Body of pancreas (tissue), 4 donors: ENCODE results near the gene MGAT4B.
A peak's percentile ranks its signal among the peaks of the same experiment; 100 is the strongest.

Source experiments
- POLR2A ChIP-seq, 3 donors: fragments of 450-650 bp; IDR thresholded peaks; one replicate each; pipeline ENCODE4 v1.6.1; 2016; ENCODE audit warnings: antibody characterized with exemption in 3 of 3, mild to moderate bottlenecking in 2 of 3
- TF ChIP-seq, protein P1 (sequence below), 7 experiments: fragments of 450-650 bp in 4 of 7; fragments of 200-600 bp in 3 of 7; sonication (generic) in 3 of 7; IDR thresholded peaks; one replicate each; pipeline ENCODE4 v1.5.1; 2016 to 2019; ENCODE audit warnings: antibody characterized with exemption in 7 of 7

DNA sequence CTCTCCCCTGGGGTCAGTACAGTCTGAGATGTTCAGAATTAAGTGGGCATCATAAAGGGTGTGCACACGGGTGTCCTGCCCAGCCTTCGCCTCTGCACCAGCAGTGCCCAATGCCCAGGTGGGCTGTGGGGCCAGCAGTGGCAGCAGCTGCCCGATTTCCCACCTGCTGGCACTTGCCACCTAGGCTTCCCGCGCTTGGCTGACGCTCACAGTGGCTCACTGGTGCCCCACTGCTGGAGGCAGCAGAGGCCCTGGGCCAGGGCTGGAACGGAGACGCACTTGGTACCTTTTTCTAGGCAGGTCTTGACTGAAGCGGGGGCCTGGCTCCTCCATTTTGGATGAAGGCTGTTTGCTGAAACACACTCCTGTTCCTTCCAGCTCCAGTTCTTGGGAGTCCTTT, 35.0 kb upstream of the MGAT4B start:
- TF ChIP-seq, protein P1, sequence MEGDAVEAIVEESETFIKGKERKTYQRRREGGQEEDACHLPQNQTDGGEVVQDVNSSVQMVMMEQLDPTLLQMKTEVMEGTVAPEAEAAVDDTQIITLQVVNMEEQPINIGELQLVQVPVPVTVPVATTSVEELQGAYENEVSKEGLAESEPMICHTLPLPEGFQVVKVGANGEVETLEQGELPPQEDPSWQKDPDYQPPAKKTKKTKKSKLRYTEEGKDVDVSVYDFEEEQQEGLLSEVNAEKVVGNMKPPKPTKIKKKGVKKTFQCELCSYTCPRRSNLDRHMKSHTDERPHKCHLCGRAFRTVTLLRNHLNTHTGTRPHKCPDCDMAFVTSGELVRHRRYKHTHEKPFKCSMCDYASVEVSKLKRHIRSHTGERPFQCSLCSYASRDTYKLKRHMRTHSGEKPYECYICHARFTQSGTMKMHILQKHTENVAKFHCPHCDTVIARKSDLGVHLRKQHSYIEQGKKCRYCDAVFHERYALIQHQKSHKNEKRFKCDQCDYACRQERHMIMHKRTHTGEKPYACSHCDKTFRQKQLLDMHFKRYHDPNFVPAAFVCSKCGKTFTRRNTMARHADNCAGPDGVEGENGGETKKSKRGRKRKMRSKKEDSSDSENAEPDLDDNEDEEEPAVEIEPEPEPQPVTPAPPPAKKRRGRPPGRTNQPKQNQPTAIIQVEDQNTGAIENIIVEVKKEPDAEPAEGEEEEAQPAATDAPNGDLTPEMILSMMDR (IDR thresholded peaks at IDR 0.05) = peak in 1 of 7 experiments; percentile 8
- TF ChIP-seq POLR2A (IDR thresholded peaks at IDR 0.05) = no peak
